Motor neuron (in vitro differentiated cells): ENCODE results near the gene UBR4. TPM values are rescaled to one million over a fixed set of nuclear protein-coding genes. Genes with fewer than 3 reads are reported as not detected.
"Not testable (repeated sequence)": the region's sequence is repeated elsewhere in the genome, so short reads cannot be mapped to it uniquely, and the experiment has no call there.

ENCODE experiments used
- ATAC-seq, 8 experiments: fragments of 200-7000 bp; cut with Tn5 transposase; replicated peaks in 6 of 8; 2 replicates each; pipeline ENCODE4 v1.8.0; 2021; ENCODE audit warnings: mild to moderate bottlenecking in 8 of 8, moderate library complexity in 8 of 8
- H3K27ac ChIP-seq, 2 donors: fragments of 250-450 bp; sonication (Bioruptor Pico); 2 replicates each; pipeline ENCODE4 v1.9.0; 2021; ENCODE audit warnings: antibody characterized with exemption in 2 of 2, mild to moderate bottlenecking in 2 of 2, moderate library complexity in 1 of 2
- H3K4me1 ChIP-seq, 2 donors: fragments of 250-450 bp; sonication (Bioruptor Pico); replicated peaks in 1 of 2; 2 replicates each; pipeline ENCODE4 v1.6.1; 2021; ENCODE audit warnings: antibody characterized with exemption in 2 of 2, mild to moderate bottlenecking in 2 of 2, moderate library complexity in 1 of 2
- H3K4me3 ChIP-seq, 5 donors: fragments of 250-450 bp; sonication (Bioruptor Pico); 2 replicates each; pipeline ENCODE4 v1.9.0; 2021; ENCODE audit warnings: antibody characterized with exemption in 5 of 5, mild to moderate bottlenecking in 5 of 5, moderate library complexity in 4 of 5
- WGBS, 10 experiments: fragments of 450-650 bp; shearing (Covaris generic); methylation state at CpG; one replicate each; pipeline ENCODE4 v1.0.0; 2022; 5-methylcytosine and 5-hydroxymethylcytosine counted together
- in situ Hi-C, 9 experiments: fragments of 400-800 bp; cut with MboI; loops; one replicate each; pipeline ENCODE4 v1.15.0; 2021; ENCODE audit warnings: low sequenced_read_pairs in 9 of 9, low pct_unique_long_range_greater_than_20kb in 2 of 9; ENCODE audit not compliant: unreplicated experiment in 9 of 9
- total RNA-seq, 8 experiments: library from RNA; unstranded; fragments of 300-600 nt; gene quantifications; 2 replicates each; pipeline versions ENCODE4 v1.2.3 to v1.2.4, GENCODE V29; 2022

Gene UBR4
- total RNA-seq, 8 experiments from 2014 or later = 67.4 to 206 (median 116) TPM

DNA sequence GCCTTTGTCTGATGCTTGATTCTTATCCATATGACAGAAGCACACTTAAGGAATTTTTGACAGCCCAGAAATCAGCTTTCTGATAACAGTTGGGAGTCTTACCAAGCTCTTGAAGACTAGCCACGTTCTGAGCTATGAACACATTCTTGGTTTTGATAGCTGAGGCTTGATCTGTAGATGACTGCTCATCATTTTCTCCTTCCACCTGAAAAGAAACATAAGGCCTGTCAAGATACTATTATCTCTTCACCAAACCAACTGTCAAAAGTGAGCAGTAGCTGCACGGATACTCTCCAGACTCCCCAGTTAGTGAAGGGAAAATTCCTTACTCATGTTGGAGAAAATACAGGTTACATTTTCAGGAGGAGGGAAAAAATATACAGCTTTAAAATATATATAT is 12.2 kb downstream of the UBR4 start:
- in situ Hi-C loops = no loop called here
- Histone ChIP-seq H3K27ac (no peak overlapping the region), H3K4me3 (no peak overlapping the region)

DNA sequence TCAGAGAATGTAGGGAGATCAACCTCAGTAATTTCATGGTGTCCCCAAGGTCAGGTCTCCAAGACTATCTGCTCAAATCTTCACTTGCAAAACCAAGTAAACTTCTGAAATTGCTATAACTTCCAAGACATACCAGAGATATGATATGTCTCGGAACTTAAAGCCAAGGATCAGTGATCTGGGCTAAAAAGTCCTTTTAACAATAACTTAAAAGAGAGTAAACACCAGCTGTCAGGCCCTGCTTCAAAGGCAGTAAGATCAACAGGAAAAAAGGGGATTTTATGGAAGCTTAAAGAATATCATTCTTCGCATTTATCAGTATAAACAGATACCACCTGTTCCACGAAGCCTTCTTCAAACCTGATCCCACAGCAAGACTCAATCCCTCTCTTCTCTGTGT is 13.7 kb downstream of the UBR4 start:
- WGBS, 10 experiments = 88 to 100% (median 96%) methylated on average over 1 to 3 of the region's 3 CpGs
- ATAC-seq = no peak
- no peak overlapping the region for H3K27ac ChIP-seq
- in situ Hi-C loops = no loop called here
- H3K4me3 ChIP-seq = no peak overlapping the region
- peaks cover 0 to 2% of the 10 kb centered on the region in 2 donors for H3K4me1 ChIP-seq

More for the DNA sequence above, 12.2 kb downstream of the UBR4 start:
- WGBS, 10 experiments = 57 to 100% (median 96%) methylated on average over 1 to 2 of the region's 2 CpGs; no CpG with 5 or more reads in 2 of the 10 experiments
- peaks cover 0 to 3% of the 10 kb centered on the region in 2 donors for H3K4me1 ChIP-seq
- no peak for ATAC-seq

DNA sequence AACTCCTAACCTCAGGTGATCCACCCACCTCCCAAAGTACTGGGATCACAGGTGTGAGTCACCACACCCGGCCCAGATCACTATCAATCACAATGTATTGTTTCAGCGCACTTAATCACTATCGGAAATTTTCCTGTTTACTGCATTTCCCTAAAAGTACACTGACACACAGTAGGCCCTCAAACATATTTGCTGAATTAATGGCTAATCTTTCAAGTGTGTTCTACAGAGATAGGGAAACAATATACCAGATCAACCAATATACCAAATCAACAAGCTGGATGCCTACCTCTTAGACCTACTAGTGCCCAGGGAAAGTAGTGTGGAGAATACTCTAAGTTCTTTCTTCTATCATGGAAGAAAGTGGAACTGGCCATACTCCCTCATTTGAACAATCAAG is 17.1 kb downstream of the UBR4 start:
- WGBS, 10 experiments = 90 to 100% (median 100%) methylated on average over 1 to 3 of the region's 3 CpGs; no CpG with 5 or more reads in 3 of the 10 experiments
- Histone ChIP-seq H3K4me3 (no peak overlapping the region), H3K27ac (no peak overlapping the region), H3K4me1 (no peaks in the 10 kb centered on the region)
- no peak for ATAC-seq
- in situ Hi-C loops = no loop called here

DNA sequence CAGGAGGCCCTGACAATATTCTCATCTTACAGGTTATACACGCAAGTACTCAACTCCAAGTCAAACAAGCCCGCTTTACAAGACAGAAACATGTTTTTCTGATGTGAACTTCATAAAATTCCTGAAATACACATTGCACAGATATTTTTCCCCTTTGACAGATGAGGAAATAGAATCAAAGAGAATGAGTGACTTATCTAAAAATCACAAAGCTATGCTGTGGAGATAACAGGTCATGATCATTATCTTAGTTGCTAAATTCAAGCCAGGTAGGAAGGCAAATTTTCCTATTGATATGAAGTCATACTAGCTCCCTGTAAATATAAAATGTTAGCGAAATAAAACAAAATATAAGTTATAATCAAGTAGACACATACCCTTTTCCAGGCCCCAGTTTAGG is 18.3 kb downstream of the UBR4 start:
- ATAC-seq = no peak
- Histone ChIP-seq H3K4me1 (no peaks in the 10 kb centered on the region), H3K4me3 (no peak overlapping the region), H3K27ac (no peak overlapping the region)
- 91 to 100% (median 98%) methylated on average over 1 to 3 of the region's 3 CpGs; no CpG with 5 or more reads in 1 of the 10 experiments for WGBS, 10 experiments
- in situ Hi-C loops = no loop called here

DNA sequence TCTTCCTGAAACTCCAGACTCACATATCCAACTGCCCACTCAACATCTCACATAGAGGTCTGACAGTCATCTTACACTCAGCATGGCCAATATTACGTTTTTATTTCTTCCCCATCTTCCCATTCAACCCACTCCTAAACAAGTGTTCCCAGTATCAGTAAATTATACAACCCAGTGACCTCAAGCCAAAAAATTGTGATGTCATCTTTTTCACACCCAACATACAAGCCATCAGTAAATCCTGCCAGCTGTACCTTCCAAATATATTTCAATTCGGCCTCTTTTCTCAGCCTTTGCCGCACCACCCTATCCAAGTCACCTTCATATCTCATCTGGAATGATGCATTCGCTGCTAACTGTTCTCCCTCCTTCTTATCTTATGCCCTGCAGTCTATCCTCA is 19.6 kb downstream of the UBR4 start:
- Histone ChIP-seq H3K4me1 (no peaks in the 10 kb centered on the region), H3K4me3 (no peak overlapping the region), H3K27ac (no peak overlapping the region)
- 72 to 100% (median 96%) methylated on average over 1 to 4 of the region's 4 CpGs for WGBS, 10 experiments
- in situ Hi-C loops = no loop called here
- ATAC-seq = no peak

DNA sequence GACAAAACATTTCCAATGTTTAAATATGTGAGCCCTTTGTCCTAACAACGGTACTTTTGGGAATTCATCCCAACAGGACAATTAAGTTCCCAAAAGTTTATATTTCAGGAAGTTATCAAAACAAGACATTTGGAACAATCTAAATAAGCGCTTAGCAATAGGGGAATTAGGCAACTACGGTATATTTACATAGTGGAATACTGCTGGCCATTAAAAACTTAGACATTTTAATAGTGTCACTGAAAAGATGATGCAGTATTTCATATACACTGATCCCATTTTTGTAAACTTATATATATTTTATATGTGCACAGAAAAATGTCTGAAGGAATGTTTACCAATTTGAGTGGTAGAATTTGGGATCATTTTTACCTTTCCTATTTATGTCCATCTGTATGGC is 20.8 kb downstream of the UBR4 start:
- ATAC-seq = no peak
- Histone ChIP-seq H3K27ac (no peak overlapping the region), H3K4me3 (no peak overlapping the region), H3K4me1 (no peaks in the 10 kb centered on the region)
- 38 to 100% (median 94%) methylated on average over 1 to 3 of the region's 3 CpGs for WGBS, 10 experiments
- in situ Hi-C loops = no loop called here

DNA sequence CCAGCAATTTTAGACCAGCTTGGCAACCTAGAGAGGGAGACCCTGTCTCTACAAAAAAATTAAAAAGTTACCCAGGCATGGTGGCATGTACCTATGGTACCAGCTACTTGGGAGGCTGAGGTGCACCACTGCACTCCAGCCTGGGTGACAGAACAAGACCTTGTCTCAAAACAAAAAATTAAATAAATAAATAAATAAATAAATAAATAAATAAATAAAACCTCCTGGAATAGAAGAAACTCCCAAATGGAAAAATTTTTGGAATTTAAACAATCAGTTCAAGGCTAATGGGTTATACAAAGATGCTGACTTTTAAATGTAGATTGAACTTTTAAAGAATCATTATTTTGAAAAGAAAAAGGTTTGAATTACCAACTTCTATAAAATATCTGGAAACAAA is 22.2 kb downstream of the UBR4 start:
- Histone ChIP-seq H3K4me1 (no peaks in the 10 kb centered on the region), H3K27ac (no peak overlapping the region), H3K4me3 (no peak overlapping the region)
- ATAC-seq = no peak
- in situ Hi-C loops = no loop called here

DNA sequence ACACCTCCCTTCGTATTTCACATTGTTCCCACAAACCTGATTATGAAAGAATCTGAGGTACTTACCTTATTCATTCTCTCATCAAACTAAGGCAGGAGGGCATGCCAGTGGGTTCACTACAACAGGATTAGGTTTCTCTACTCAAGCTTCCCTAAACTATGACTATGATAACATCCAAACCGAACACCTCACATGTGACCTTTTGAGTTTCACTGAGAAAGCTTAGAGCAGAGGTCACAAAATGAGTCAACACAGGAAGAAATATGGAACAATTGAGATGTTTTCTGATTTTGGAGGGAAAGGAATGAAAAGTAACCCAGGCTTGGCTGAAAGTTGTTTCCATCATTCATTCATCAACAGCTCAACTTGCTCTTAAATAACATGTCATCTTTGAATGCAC is 24.1 kb downstream of the UBR4 start:
- no peaks in the 10 kb centered on the region for H3K4me1 ChIP-seq
- in situ Hi-C loops = no loop called here
- ATAC-seq = no peak
- WGBS, 10 experiments = 83 to 100% (median 100%) methylated on average over 1 to 2 of the region's 2 CpGs
- no peak overlapping the region for H3K27ac ChIP-seq
- no peak overlapping the region for H3K4me3 ChIP-seq

DNA sequence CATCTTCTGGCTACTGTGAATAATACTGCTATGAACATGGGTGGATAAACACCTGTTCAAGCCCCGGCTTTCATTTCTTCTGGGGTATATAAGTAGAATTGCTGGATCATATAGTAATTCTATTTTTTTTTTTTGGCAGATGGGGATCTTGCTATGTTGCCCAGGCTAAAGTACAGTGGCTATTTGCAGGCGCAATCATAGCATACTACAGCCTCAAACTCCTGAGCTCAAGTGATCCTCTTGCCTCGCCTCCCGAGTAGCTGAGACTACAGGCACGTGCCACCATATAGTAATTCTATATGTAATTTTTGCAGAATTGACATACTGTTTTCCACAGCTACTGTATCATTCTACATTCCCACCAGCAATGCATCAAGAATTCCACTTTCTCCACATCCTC is 27.8 kb downstream of the UBR4 start:
- in situ Hi-C loops = no loop called here
- Histone ChIP-seq H3K4me3 (no peak overlapping the region), H3K27ac (no peak overlapping the region), H3K4me1 (no peaks in the 10 kb centered on the region)
- ATAC-seq = no peak
- 98 to 100% (median 100%) methylated on average over 2 to 5 of the region's 5 CpGs; no CpG with 5 or more reads in 3 of the 10 experiments for WGBS, 10 experiments

DNA sequence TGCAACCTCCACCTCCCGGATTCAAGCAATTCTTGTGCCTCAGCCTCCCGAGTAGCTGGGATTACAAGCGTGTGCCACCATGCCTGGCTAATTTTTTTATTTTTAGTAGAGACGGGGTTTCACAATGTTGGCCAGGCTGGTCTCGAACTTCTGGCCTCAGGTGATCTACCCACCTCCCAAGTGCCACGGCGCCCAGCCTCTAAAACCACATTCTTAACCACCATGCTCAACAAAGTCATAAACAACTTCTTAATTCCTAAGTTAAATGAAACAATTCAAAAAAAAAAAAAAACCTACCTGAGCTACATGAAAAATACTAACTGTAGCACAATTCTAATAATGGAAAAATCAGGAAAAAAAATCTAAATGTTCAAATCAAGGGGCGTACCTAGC is 29.8 kb downstream of the UBR4 start:
- in situ Hi-C loops, H3K27ac ChIP-seq, ATAC-seq, H3K4me3 ChIP-seq, H3K4me1 ChIP-seq: not testable (repeated sequence)
- WGBS, 10 experiments = 84 to 100% (median 97%) methylated on average over 1 to 8 of the region's 8 CpGs

DNA sequence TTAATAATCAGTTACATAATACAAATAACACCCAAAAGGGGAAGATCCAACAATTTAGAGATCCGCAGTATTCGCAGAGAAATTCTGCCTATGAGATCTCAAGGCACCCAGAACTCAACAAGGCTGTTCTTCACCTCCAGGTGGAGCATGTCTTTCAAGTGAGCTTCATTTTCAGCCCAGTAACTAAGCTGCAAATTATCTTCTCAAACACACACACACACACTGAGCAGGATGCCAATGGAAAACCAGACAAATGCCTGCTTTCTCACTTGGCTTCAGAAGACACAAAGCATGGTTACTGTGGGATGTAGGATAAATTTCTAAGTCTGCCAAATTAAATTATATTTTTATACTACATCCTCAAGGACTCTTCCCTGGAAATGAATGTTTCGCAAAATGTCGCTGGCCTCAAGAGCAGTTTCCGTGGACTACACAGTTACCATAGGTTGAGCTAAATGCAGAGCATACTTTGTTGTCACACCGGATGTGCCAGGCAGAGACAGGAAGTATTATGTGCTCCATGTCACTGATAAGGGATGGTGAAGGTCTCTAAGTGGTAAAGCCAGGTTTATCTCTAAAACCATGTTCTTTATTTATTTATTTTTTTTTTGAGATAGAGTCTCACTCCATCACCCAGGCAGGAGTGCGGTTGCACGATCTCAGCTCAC is 30.3 kb downstream of the UBR4 start:
- 72 to 100% (median 92%) methylated on average over 2 to 8 of the region's 8 CpGs; no CpG with 5 or more reads in 1 of the 10 experiments for WGBS, 10 experiments
- H3K4me1 ChIP-seq = no peaks in the 10 kb centered on the region
- no peak overlapping the region for H3K4me3 ChIP-seq
- peak in 4 of 8 experiments; percentile 33 to 60 (median 44) for ATAC-seq
- in situ Hi-C loops = no loop called here
- no peak overlapping the region for H3K27ac ChIP-seq

DNA sequence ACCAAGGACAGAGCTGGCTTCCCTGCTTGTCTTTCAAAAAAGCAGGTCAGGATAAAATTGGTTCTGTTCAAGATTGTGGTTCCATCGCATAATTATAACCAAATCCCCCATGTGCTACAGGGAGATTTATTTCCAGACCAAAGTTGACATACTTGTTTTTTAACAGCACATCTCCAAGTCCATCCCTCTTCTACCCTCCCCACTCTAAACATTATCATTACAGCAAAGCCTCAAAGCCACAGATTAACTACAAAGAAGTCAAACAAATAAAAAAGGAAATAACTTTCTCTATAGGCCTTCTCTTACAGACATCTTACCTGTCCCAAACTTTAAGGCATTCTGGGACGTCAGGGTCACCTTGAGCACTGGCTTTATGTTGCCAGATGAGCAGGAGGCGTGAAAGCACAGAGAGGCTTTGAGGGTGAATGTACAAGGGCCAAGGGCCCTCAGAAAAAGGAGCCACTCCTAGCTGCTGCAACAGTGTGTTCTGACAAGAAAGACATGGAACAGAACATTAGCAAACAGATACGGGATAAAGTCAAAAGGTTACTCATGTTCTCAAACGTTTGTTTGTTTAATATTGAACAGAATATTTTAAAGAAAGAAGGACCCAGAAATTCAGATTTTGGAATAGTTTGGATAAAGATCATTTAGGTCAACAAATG is 31.2 kb downstream of the UBR4 start:
- ATAC-seq = no peak
- in situ Hi-C loops = no loop called here
- Histone ChIP-seq H3K4me3 (no peak overlapping the region), H3K4me1 (no peaks in the 10 kb centered on the region), H3K27ac (no peak overlapping the region)
- 59 to 100% (median 79%) methylated on average over 1 to 5 of the region's 5 CpGs for WGBS, 10 experiments

DNA sequence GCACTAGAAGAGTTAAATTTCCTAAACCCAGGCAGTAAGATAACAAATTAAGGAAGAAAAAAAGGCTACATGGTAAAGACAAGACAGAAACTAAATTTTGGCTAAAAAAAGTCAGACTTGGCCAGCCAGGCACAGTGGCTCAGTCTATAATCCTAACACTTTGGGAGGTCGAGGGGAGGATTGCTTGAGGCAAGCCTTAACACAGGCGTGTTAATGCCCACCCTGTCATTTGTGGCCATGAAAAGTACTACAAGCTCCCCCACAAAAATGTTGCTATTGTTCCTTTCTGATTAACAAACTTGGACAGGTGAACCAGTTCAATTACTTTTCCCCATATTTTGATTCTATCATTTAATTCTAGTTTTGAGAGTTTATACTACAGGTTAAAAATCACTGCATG is 32.3 kb downstream of the UBR4 start:
- Histone ChIP-seq H3K4me1 (no peaks in the 10 kb centered on the region), H3K27ac (no peak overlapping the region), H3K4me3 (no peak overlapping the region)
- ATAC-seq = no peak
- WGBS, 10 experiments = 43 to 100% (median 93%) methylated on average over 1 to 2 of the region's 2 CpGs; no CpG with 5 or more reads in 2 of the 10 experiments
- in situ Hi-C loops = no loop called here

DNA sequence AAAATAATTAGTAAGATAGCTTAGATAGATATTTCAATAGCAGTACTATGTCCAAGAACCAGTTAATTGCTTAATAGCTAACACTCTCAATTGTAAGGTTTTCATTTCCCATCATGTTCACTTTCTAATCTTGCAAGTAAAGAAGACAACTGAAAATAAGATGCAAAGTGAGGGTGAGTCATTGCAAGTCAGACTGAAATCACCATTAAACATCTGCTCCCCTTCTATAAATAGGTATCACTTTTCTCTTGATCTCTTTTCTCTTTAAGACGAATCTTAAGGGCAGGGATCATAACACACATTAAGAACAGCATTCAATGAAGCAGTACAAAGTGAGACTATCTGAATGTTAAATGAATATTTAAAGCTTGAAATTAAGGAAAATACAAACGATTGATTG is 40.4 kb downstream of the UBR4 start:
- WGBS, 10 experiments = 13 to 89% (median 49%) methylated on average over 1 to 2 of the region's 2 CpGs
- in situ Hi-C loops = no loop called here
- Histone ChIP-seq H3K4me1 (no peaks in the 10 kb centered on the region), H3K4me3 (no peak overlapping the region), H3K27ac (peak overlapping the region in 1 of 2 donors; percentile 8)
- ATAC-seq = peak in 5 of 8 experiments; percentile 13 to 95 (median 79)
